Activated T-helper 17 cell treated with anti-CD3 and anti-CD28 coated beads, Interleukin-2, amount 50 U/mL, for 72 hours (primary cell): ENCODE results near the gene ZNF423. TPM values are rescaled to one million over a fixed set of nuclear protein-coding genes. Genes with fewer than 3 reads are reported as not detected.

ENCODE experiments used
- ATAC-seq: fragments of 150-1000 bp; cut with Tn5 transposase; replicated peaks from 2 replicates; pipeline ENCODE4 v1.10.0; 2021; ENCODE audit warnings: mild to moderate bottlenecking, moderate library complexity
- H3K27ac Mint-ChIP-seq: one replicate; pipeline ENCODE4 v1.8.0; 2022; ENCODE audit warnings: mixed read lengths
- H3K27me3 Mint-ChIP-seq: one replicate; pipeline ENCODE4 v1.8.0; 2022; ENCODE audit warnings: mixed read lengths
- H3K36me3 Mint-ChIP-seq: one replicate; pipeline ENCODE4 v1.8.0; 2022; ENCODE audit warnings: low read depth, mild to moderate bottlenecking, mixed read lengths
- H3K4me1 Mint-ChIP-seq: one replicate; pipeline ENCODE4 v1.8.0; 2022; ENCODE audit warnings: mixed read lengths
- H3K4me3 Mint-ChIP-seq: one replicate; pipeline ENCODE4 v1.8.0; 2022; ENCODE audit warnings: mild to moderate bottlenecking, mixed read lengths
- H3K9me3 Mint-ChIP-seq: one replicate; pipeline ENCODE4 v1.8.0; 2022; ENCODE audit warnings: mixed read lengths
- total RNA-seq, 2 donors: library from RNA; stranded (reverse); gene quantifications; one replicate each; pipeline ENCODE4 v1.2.3, GENCODE V29; 2022

Gene ZNF423
- total RNA-seq, 2 donors from 2014 or later = not detected

- H3K27me3 Mint-ChIP-seq = peaks cover 36% of the 10 kb centered on the region
- no peaks in the 10 kb centered on the region for H3K36me3 Mint-ChIP-seq
- H3K9me3 Mint-ChIP-seq = no peaks in the 10 kb centered on the region
- no peak for ATAC-seq
- H3K27ac Mint-ChIP-seq = no peak overlapping the region
- no peaks in the 10 kb centered on the region for H3K4me1 Mint-ChIP-seq
- H3K4me3 Mint-ChIP-seq = no peak overlapping the region
Observed at GRCh38 chr16:49755716-49756505, 100.0 kb downstream of the ZNF423 start.

- peaks cover 41% of the 10 kb centered on the region for H3K27me3 Mint-ChIP-seq
- H3K36me3 Mint-ChIP-seq = no peaks in the 10 kb centered on the region
- no peaks in the 10 kb centered on the region for H3K9me3 Mint-ChIP-seq
- ATAC-seq = no peak
- no peaks in the 10 kb centered on the region for H3K4me1 Mint-ChIP-seq
- H3K4me3 Mint-ChIP-seq = no peak overlapping the region
- no peak overlapping the region for H3K27ac Mint-ChIP-seq
Observed at GRCh38 chr16:49755313-49755620, 100.6 kb downstream of the ZNF423 start.

GRCh38 chr16:49754495-49755312 lies 101.2 kb downstream of the ZNF423 start:
- Mint-ChIP-seq H3K27me3 (peaks cover 44% of the 10 kb centered on the region), H3K36me3 (no peaks in the 10 kb centered on the region), H3K27ac (no peak overlapping the region), H3K9me3 (no peaks in the 10 kb centered on the region), H3K4me1 (no peaks in the 10 kb centered on the region), H3K4me3 (no peak overlapping the region)
- ATAC-seq = no peak

GRCh38 chr16:49750341-49751000 lies 105.4 kb downstream of the ZNF423 start:
- Mint-ChIP-seq H3K27ac (no peak overlapping the region), H3K27me3 (peaks cover 33% of the 10 kb centered on the region), H3K4me3 (no peak overlapping the region), H3K4me1 (no peaks in the 10 kb centered on the region), H3K36me3 (no peaks in the 10 kb centered on the region), H3K9me3 (no peaks in the 10 kb centered on the region)
- no peak for ATAC-seq

DNA sequence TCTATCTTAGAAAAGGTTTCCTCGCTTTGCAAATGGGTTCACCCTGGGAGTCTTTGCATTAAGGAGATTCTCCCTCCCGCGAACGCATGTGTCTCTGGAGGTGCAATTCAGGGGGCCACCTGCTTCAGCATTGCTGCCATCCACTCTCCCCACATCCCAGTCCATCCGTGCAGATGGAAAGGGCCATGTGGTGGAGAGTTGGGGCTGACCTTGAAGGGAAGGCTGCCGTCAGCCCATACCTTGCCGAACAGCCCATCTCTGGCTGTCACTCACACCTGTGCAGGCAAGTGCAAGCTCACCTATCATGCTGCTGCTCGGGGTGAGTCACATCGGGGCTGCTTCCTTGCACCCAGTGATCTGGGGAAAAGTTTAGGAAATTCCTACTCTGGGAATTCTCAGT lies 106.1 kb downstream of the ZNF423 start:
- no peaks in the 10 kb centered on the region for H3K36me3 Mint-ChIP-seq
- peaks cover 27% of the 10 kb centered on the region for H3K27me3 Mint-ChIP-seq
- no peak overlapping the region for H3K27ac Mint-ChIP-seq
- no peak for ATAC-seq
- no peaks in the 10 kb centered on the region for H3K4me1 Mint-ChIP-seq
- no peak overlapping the region for H3K4me3 Mint-ChIP-seq
- no peaks in the 10 kb centered on the region for H3K9me3 Mint-ChIP-seq

DNA sequence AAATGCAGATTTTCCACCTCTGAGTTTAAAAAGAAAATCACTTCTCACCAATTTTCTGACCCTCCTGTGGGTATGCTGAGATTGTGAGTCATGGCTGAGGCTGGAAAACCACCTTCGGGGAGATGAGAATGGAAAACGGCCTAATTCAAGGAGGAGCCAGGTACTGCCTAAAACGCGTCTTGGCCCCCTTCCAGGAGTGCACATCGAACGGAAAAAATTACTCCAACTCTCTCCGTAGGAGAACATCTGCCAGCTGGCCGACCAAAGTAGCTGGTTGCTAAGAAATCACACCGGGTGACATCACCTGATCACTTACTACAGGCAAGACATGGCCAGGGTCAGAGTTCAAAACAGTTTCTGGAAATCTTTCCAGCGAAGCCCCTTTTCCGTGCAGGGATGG lies 107.6 kb downstream of the ZNF423 start:
- peaks cover 18% of the 10 kb centered on the region for H3K27me3 Mint-ChIP-seq
- ATAC-seq = peak; percentile 23

DNA sequence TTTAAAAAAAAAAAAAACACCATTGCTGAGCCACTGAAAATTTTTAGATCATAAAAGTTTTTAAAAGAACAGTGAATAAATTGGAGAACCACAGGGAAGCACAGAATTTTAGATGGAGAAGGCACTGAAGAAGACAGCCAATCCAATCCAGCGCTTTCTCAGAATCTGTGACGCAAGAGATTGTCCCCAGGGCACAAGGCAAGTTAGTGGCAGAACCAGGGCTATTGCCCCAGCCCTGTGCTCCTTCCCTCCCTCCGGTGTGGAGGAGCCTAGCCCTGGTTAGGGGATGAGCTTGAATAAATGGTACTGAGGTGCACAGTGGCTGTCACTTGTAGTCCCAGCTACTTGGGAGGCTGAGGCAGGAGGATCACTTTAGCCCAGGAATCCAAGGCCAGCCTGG lies 108.3 kb downstream of the ZNF423 start:
- no peak overlapping the region for H3K4me3 Mint-ChIP-seq
- ATAC-seq = no peak
- H3K4me1 Mint-ChIP-seq = no peaks in the 10 kb centered on the region
- no peak overlapping the region for H3K27ac Mint-ChIP-seq
- peaks cover 17% of the 10 kb centered on the region for H3K27me3 Mint-ChIP-seq
- no peaks in the 10 kb centered on the region for H3K36me3 Mint-ChIP-seq
- H3K9me3 Mint-ChIP-seq = no peaks in the 10 kb centered on the region

More for the DNA sequence above, 107.6 kb downstream of the ZNF423 start:
- no peaks in the 10 kb centered on the region for H3K9me3 Mint-ChIP-seq
- no peaks in the 10 kb centered on the region for H3K4me1 Mint-ChIP-seq
- H3K4me3 Mint-ChIP-seq = no peak overlapping the region
- no peak overlapping the region for H3K27ac Mint-ChIP-seq
- H3K36me3 Mint-ChIP-seq = no peaks in the 10 kb centered on the region

DNA sequence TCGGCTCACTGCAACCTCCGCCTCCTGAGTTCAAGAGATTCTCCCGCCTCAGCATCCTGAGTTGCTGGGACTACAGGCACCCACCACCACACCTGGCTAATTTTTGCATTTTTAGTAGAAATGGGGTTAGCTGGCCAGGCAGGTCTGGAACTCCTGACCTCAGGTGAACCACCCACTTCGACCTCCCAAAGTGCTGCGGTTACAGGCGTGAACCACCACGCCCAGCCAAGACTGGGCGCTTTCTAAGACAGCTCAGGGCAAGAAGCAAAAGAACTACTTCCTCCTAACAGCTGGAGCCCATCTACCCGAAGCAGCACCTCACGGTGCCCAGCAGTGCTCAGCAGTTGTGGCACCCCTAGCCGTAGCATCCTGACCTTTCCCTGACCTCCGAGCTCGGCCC lies 109.4 kb downstream of the ZNF423 start:
- H3K9me3 Mint-ChIP-seq = no peaks in the 10 kb centered on the region
- no peaks in the 10 kb centered on the region for H3K4me1 Mint-ChIP-seq
- no peaks in the 10 kb centered on the region for H3K36me3 Mint-ChIP-seq
- H3K27me3 Mint-ChIP-seq = peaks cover 13% of the 10 kb centered on the region
- ATAC-seq = no peak
- no peak overlapping the region for H3K4me3 Mint-ChIP-seq
- H3K27ac Mint-ChIP-seq = no peak overlapping the region

DNA sequence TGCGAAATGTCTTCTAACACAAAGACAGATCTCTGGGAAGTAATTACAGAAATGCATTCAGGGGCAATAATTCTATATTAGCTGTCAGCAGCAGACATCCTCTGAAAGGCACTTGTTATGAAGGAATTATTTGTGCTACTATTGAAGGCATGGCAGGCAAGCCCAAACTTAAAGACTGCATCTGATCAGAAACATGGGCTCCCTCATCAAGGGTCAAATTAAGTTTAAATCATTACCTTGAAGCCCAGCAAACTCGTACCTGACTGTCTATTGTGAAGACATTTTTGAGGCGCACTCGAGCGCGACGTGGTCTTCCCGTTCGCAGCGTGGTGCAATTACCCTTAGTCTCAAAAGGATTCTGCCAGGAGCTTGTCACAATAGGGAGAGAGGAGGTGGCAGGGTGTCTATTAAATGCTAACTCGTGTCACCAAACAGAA lies 110.6 kb downstream of the ZNF423 start:
- Mint-ChIP-seq H3K9me3 (no peaks in the 10 kb centered on the region), H3K4me1 (no peaks in the 10 kb centered on the region), H3K27me3 (peaks cover 6% of the 10 kb centered on the region), H3K27ac (no peak overlapping the region), H3K36me3 (no peaks in the 10 kb centered on the region), H3K4me3 (no peak overlapping the region)
- no peak for ATAC-seq

DNA sequence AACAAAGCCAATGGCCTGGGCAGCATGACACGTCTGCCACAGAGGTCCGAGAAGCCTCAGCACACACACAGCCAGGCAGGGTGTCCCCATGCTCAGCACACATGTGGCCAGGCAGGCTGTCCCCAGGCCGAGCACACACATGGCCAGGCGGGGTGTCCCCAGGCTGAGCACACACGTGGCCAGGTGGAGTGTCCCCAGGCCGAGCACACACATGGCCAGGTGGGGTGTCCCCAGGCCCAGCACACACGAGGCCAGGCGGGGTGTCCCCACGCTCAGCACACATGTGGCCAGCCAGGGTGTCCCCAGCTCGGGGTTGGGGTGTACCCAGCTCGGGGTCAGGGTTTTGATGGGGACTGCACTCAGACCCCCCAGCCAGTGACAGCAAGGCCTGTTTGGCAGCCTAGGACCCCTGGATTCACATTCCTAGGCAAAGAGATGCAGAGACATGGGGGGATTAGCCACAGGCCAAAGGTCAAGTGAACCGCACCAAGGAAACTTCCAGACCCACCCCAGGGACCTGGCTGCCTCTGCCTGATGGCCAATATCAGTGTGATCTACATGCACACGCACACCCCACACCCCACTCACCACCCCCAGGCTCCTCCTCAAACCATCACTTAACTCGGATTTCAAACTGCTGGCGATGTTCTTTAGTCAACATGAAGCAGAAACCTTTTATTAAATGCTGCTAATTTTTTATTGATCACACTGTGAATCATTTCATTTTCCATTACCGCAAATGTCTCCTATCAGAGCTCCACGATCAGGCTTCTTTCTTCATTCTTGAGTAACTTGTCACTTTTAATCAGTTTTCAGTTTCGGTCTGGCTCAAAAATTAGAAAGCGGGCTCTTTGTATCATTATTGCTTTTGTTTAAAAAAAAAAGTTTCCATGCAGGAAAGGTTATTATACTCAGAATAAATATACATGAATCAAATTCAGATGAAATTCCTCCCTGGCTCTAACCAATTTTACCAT lies 111.4 kb downstream of the ZNF423 start:
- H3K27ac Mint-ChIP-seq = no peak overlapping the region
- no peaks in the 10 kb centered on the region for H3K9me3 Mint-ChIP-seq
- ATAC-seq = no peak
- no peaks in the 10 kb centered on the region for H3K4me1 Mint-ChIP-seq
- peaks cover 3% of the 10 kb centered on the region for H3K27me3 Mint-ChIP-seq
- no peak overlapping the region for H3K4me3 Mint-ChIP-seq
- H3K36me3 Mint-ChIP-seq = no peaks in the 10 kb centered on the region

- H3K27ac Mint-ChIP-seq = no peak overlapping the region
- ATAC-seq = no peak
- no peaks in the 10 kb centered on the region for H3K36me3 Mint-ChIP-seq
- peaks cover 3% of the 10 kb centered on the region for H3K27me3 Mint-ChIP-seq
- H3K9me3 Mint-ChIP-seq = no peaks in the 10 kb centered on the region
- H3K4me3 Mint-ChIP-seq = no peak overlapping the region
- H3K4me1 Mint-ChIP-seq = no peaks in the 10 kb centered on the region
Observed at GRCh38 chr16:49743658-49744057, 112.3 kb downstream of the ZNF423 start.

DNA sequence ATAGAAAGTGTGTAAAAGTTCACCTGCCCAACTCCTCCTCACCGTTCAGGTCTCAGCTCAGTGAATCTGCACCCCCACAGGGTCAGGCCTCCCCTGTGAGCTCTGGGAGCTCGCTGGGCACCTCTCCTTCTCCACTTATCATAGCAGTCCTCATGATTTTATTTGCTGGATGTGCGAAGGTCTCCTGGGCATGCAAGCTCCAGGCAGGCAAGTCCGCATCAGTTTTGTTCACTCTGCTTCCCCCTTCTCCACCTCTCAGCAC lies 112.8 kb downstream of the ZNF423 start:
- peaks cover 6% of the 10 kb centered on the region for H3K27me3 Mint-ChIP-seq
- ATAC-seq = no peak
- no peaks in the 10 kb centered on the region for H3K9me3 Mint-ChIP-seq

DNA sequence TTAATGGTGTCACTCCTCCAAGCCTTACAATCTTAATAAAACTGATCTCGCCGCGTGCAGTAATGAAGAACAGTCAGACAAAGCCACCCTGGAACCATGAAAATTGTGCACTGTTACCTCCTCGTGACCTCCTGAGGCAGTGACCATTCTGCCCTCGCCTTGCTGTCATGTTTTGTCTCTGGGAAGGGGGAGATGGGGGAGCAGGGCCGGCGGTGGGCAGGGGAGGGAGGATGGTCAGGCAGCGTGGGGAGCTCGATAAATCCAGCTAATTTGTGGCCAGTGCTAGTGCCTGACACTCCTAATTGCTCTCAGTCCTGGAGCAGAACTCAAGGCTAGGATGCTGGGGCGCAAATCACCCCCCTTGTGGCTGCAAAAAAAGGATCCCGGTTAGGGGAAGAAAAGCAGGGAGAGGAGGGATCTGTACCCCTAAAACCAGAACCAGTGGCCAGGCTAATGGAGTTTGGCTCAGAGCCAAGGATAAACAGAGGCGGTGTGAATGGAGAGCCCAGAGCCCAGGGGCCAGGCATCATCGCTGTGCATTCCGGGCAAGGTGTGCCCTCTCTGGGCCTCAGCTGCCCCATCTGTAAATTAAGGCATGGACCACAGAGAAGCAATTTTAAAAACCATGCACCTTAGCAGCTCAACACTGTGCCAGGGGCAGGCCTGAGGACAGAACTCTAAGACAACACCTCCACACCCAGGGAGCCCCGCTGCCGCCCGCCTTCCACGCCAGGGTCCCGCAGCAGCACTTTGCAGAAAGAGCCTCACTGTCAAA lies 113.3 kb downstream of the ZNF423 start:
- Mint-ChIP-seq H3K36me3 (no peaks in the 10 kb centered on the region), H3K27me3 (peaks cover 6% of the 10 kb centered on the region), H3K27ac (no peak overlapping the region), H3K4me1 (no peaks in the 10 kb centered on the region), H3K4me3 (no peak overlapping the region), H3K9me3 (no peaks in the 10 kb centered on the region)
- no peak for ATAC-seq

More for the DNA sequence above, 112.8 kb downstream of the ZNF423 start:
- H3K27ac Mint-ChIP-seq = no peak overlapping the region
- no peaks in the 10 kb centered on the region for H3K36me3 Mint-ChIP-seq
- no peak overlapping the region for H3K4me3 Mint-ChIP-seq
- no peaks in the 10 kb centered on the region for H3K4me1 Mint-ChIP-seq
